22Rv1 (cell line): Measurements from ENCODE around the gene ATP11A.

Experiments used
- CTCF ChIP-seq: fragments of 450-650 bp; IDR thresholded peaks from 2 replicates; pipeline ENCODE4 v1.5.1; 2017; ENCODE audit warnings: mild to moderate bottlenecking
- ZFX ChIP-seq: fragments of 450-650 bp; IDR thresholded peaks from 2 replicates; pipeline ENCODE4 v1.6.1; 2017; ENCODE audit warnings: antibody characterized with exemption, borderline replicate concordance

- TF ChIP-seq CTCF (no peak), ZFX (no peak)
Measured at GRCh38 chr13:112754281-112755025, 64.6 kb downstream of the ATP11A start.
